Globus pallidus (tissue), 1 donor: Measurements from ENCODE around the gene NSUN2.

Source experiments
- DNase-seq: peaks from one replicate; pipeline ENCODE4 v3.0.0-alpha.2; 2015; ENCODE audit warnings: low spot score

NSUN2 gene

DNA sequence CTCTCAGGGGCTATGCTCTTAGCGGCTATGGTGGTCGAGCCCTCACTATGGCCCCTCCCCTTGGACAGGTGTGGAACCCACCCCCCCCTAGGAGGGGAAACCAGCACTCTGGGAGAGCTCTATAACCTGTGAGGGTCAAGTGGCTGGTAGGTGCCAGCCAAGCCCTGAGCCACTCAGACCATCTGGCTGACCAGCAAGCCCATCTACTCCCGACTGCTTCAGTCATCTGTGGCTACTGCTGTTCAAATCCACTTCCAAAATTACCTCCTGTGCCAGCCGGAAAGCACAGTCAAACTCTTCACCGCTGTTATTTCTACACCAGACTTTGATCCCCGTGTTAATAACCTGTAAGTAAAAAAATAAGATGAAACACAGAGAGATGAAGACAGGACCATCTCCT lies 28.5 kb downstream of the NSUN2 start:
- no peak for DNase-seq

DNA sequence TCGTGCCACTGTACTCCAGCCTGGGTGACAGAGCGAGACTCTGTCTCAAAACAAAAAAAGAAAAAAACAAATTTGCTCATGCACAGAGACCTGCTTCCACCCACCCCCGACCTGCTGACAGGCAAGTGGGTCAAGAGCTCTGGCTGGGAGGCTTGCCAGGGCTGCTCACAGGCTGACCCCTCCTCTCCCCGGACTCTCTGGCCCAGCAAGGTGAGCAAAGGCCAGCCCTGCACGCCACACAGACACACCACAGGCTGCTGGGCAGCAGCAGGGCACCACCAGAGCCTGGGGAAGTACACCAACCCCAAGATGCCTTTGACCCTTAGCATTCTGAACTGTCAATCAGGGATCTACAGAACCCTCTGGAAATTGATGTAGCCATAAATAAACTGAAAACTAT lies 29.2 kb downstream of the NSUN2 start:
- no peak for DNase-seq

DNA sequence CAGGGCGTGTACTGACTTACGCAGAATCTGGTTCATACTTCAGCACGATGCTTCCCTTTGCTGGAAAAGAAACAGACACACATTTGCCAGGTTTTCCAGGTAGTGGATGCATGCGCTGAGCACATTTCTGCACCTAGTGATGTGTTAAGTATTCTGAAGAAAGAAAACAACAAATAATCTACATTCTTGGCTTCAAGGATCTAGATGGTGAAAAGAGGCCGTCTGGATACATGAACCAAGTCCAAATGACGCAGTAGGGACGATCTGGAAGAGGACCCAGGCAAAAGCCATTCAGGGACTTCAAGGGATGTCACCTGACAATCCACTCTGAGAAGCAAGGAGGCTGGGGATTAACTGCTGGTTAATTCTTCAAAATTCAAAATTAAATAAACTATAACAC lies 30.4 kb downstream of the NSUN2 start:
- no peak for DNase-seq

DNA sequence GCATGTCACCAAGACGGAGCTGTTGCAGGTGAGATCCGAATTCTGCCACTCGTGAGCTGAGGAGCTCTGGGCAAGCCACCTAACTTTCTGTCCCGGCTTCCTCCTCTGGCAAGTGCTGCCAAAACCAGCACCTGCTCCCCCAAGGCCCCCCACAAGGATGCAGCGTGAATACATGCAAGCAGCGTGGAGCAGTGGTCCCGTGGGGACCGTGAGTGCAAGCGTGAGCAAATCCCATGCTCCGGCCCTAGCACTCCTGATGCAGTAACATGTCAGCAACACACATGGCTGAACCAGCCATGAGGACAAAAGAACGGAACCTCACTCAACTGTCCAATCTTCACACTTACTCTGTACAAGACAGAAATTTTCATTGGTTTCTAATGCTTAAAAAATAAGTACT lies 31.0 kb downstream of the NSUN2 start:
- DNase-seq: no peak

DNA sequence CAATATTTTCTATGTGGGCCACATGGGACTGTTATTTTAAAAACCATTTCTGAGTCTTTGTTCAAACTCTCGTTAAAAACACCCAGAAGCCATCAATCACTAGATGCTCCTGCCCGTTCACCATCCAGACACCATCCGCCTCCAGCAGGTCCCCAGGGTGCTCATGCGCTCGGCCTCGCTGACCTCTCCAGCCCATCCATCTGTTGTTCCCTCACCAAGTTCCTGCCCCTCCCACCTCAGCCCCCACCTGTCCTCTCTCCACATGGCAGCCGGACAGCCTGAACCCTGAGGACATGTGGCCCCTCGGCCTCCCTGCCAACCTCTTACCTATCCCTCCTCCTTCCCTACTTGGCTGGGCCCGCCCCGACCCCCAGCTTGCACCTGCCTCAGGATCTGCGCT lies 31.6 kb downstream of the NSUN2 start:
- no peak for DNase-seq

DNA sequence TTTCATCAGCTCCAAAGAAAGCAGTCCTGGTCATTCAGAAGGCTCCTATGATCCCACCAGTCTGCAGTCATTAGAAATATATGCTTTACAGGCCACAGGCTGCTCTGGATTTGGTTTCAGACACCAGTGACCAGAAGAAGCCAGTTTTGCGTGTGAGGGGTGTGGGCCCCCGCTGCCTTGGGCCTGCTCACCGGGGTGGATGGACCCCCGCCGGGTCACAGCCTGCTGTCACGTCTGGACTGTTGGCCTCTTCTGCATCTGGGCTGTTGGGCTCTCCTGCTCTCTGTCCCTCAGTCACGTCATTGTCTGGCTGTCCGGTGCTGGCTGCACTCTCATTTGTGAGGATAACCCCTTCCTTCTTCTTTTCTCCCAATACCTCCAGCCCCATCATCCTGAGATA lies 33.1 kb downstream of the NSUN2 start:
- DNase-seq: no peak

DNA sequence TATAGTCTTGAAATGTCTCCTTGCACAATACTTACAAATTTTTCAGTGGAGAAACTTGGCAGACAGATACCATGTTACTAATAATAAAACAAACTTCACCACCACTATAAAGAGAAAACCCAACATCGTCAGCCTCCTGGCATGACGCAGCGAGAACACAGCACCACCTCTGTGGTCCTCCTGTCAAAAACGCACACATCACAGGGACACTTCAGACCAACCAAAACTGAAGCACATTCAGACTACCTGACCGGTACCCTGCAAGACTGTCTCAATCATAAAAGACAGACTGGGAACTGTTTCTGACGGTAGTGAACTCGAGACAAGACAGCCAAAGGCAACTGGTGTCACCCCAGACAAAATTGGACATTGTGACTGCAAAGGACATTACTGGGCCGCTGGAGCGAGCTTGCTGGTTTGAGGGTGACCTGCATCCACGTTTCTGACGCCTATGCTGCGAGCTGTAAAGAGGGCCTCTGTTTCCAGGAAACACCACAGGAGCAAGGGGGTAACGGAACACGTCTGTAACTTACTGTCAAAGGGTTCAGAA lies 34.4 kb downstream of the NSUN2 start:
- DNase-seq: no peak

DNA sequence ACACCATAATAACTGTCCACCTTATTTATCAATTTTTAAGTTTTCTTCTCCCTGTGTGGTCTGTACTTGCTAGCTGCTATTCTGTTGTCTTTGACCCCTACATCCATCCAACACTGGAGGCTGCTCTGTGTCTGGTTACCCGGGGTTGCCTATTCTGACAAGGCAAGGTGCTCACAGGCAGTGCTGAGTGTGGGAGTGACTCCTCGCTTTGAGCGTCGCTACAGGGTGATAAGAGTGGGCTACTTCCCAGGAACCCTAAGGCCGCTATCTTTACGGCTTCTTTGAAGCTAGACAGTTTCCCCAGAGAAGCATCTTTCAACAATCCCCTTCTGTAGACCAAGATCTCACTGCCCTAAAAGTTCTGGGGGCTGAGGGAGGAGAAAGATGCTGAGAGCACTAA lies 35.3 kb downstream of the NSUN2 start:
- DNase-seq: no peak

DNA sequence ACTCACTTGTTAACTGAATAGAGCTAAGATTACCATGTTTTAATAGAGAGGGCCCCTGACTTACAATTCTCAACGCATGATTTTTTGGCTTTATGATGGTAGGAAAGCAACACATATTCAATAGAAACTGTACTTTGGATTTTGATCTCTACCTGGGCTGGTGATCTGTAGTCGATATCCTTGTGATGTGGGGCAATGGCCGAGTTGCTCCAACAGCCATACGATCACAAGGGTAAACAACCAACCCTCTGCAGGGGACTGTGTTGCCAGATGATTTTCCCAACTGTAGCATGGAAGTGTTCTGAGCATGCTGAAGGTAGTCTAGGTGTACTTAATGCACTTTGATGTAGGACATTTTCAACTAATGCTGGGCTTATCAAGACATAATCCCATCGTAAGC lies 36.5 kb downstream of the NSUN2 start:
- DNase-seq: no peak

DNA sequence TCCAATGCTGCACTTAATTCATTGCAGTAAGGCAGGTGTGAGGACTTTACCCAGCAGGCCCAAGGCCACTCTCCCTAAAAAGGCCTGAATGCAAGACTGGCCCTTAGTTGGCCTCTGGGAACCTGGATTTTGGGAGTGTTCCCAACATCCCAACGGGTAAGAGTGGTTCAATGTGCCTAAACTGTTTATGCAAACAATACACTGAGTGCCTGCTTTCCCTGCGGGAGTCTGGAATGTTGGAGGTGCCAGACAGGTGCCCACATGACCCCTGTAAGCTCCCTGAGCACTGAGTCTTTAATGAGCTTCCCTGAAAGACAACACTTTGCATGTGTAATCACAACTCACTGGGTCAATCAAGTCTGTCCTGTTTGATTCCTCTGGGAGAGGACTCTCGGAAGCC lies 37.4 kb downstream of the NSUN2 start:
- DNase-seq: no peak

DNA sequence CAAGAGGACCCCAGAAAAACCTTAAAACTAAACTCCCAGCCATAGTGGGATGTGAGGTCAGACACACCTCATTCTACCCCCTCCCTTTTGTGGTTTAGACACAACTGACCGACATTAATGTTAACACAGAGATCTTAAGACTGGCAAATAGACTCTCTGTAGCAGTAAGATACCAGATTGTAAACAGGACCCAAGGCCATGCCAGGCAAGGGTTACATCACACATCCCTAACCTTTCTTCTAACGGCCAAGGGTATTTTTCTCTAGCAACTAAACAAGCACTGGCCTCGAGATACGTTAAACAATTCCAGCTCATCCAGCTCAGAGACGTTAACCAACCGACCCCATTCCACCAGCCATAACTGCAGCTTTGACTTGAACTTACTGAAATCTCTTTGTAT lies 38.8 kb downstream of the NSUN2 start:
- DNase-seq: no peak

DNA sequence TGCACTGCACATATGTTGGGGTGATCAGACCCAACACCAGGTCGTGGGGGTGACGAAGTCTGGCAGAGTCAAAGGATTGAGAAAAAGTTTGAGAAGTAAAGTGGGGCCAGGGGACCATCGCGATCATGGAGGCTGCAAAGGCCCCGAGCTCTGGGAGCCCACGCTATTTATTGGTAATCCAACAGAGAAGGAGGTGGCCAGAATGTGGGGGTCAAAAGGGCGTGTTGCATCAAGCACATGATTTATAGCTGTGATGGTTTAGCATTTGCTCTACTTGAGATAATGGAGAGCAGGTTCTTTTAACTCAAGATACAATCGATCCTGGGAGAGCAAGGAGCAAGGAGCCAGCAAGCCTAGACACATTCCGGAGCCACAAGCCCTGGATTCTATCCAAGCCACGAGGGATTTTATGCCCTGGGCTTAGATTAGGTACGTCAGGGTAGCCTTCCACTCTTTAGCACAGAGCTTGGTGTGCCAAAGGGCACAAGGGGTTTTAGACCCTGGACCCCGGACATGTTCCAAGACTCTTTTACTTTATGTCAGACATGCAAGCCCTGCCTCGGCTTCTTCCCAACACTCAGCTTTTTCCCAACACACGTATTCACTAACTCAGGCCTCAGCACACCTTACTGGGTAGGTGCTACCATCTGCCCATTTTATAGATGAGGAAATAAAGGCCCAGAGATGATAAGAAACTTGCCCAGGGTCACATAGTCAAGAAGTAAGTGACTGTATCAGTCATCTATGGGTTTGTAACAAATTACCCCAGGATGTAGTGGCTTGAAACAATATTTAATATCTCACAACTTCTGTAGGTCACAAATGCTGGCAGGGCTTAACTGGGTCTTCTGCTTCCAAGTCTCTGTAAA lies 39.5 kb downstream of the NSUN2 start:
- DNase-seq: no peak

DNA sequence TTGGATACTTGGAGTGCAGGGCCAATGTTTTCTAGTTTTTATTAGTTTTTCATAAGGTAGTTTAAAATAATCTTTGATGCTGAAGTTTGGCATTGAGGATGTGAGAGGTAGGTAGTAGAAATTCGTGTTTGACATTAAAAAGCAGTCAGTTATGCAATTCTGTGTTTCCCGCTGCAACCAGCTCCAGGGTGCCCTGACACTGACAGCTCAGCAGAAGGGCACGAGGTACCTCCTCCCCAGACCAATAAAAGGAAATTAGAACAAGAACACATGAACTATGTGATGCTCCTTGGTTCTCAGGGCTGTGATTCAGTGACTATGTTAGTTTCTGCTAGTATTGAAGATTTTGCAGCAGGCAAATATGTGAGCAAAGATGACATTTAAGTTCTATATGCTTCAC lies 40.2 kb downstream of the NSUN2 start:
- no peak for DNase-seq

DNA sequence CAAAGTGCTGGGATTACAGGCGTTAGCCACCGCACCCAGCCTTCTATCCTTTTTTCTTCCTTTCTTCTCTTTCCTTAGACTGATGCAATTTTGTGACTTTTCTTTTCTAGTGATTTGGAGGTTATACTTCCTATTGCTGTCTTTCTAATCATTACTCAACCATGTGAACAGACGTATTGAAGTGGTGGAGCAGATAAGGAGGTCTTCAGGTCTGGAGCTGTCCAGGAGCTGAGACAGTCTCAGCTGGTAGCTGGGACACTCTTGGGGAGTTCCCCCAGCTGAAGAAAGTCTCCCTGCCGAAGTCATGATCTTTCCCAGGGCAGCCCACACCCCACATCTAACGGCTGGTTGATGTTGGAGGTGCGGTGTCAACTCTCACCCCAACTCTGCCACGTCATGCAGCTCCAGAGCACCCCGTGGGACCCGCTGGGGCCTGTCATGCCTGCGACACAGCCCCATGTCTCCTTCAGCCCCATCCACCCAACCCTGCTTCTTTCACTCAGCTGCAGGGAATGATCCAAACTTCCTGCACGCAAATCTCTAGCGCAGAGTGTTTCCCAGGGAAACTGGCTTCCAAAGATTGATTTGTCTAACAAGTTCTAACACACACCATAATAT lies 41.1 kb downstream of the NSUN2 start:
- no peak for DNase-seq

DNA sequence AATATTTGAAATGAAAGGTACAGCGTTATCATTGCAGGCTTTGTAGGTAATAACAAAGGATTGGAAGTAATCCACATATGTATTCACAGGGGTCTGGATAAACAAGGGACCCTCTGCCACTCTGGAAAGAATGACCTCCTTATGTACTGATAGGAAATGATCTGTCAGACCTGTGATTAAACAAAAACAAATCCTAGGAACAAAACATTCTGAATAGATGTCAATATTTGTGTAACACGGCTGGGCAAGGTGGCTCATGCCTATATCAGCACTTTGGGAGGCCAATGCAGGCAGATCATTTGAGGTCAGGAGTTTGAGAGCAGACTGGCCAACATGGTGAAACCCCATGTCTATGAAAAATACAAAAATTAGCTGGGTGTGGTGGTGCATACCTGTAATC lies 42.3 kb downstream of the NSUN2 start:
- DNase-seq: no peak

DNA sequence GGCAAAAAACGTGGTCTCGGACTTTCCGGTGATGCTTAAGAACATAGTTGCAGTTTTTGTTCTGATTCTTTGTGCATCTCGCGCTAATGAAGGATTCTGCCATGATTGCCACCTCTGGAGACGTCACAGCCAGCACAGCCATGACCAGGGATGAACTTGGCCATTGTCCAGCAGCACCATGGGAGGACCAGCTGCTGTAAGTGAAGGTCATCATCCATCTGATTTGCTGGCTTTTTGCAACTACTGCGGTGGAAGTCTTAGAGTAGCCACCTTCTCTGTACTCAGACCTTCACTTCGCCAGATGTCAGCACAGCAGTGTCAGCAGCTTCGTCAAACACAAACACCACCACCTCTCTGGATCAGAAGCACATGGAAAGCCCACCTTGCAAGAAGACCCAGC lies 45.7 kb downstream of the NSUN2 start:
- DNase-seq: no peak

DNA sequence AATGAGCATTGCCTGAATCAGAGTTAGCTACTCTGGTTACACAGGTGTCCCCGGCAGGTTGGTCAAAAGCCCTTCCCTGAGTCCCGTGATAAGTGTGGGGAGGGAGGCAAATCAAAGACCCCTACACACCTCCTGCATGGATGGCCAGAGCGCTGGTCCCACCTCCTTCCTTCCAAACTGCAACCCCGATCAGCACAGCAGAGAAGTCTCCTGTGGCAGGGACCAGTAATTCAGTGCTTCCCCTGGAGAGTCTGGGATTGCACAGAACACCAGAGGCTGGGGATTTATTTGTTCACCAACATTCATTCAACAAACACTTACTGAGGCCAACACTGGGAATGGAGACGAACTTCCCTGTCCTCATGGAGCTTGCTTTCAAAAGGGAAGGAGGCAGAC lies 46.2 kb downstream of the NSUN2 start:
- no peak for DNase-seq

DNA sequence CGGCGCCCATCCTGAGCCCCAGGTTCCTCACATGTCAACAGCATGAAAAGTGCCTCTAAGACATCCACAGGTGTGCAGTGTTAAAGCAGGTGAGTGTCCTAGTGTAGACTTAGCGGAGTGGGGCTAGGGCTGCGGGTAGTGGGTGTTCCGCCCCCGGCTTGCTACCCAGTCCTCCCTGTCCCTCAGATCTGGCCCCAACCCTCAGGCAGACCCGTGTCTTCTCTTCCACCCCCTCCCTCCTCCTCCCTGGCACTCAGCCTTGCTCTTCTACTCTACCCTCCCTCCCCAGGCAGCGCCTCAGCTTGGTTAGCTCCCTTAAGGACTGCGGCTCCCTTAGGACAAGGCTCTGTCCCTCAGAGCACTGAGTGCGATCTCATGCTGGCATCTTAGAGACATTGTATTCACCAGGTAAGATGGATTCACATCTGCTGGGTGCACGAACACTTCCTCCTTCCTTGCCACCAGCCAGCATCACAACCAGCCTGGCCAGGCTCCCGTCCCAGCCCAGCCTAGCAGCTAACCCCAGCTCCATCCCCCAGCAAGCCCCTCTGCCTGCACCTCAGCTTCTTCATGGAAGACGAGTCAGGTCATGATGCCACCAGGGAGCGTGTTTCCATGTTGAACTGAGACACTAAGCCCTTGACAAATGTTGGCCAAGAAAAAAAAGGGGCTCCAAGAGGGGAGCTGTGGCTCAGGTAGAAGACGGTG lies 46.8 kb downstream of the NSUN2 start:
- no peak for DNase-seq

DNA sequence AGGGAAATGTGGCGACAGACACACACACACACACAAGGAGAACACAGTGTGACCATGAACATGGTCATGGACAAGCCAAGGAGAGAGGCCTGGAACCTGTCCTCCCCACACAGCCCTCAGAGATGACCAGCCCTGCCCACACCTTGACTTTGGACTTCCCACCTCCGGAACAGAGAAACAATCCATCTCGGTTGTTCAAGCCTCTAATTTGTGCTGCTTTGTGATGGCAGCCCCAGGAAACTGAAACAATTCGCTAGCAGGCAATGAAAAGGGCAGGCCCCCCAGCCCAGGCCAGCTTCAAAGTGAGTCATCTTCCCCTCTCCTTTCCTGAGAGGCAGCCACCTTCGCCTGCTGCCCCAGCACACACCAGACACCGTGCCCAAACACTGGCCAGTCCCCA lies 47.7 kb downstream of the NSUN2 start:
- DNase-seq: no peak

DNA sequence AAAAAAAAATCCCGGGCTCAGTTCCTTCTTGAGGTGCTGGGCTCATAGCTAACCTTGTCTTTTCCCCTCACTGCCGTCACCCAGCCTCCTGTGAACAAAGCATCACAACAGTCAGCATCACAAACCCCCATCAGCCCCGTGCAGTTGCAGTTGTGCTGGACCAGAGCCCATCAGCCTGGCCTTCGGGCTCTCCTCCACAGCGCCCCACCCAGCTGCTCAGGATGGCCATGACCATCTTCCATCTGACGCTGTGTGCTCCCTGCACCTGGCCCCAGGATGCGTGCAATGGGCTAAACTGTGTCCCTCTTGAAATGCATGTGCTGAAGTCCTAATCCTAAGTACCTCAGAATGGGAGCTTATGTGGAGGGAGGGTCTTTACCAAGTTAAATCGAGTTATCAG lies 48.1 kb downstream of the NSUN2 start:
- DNase-seq: no peak

DNA sequence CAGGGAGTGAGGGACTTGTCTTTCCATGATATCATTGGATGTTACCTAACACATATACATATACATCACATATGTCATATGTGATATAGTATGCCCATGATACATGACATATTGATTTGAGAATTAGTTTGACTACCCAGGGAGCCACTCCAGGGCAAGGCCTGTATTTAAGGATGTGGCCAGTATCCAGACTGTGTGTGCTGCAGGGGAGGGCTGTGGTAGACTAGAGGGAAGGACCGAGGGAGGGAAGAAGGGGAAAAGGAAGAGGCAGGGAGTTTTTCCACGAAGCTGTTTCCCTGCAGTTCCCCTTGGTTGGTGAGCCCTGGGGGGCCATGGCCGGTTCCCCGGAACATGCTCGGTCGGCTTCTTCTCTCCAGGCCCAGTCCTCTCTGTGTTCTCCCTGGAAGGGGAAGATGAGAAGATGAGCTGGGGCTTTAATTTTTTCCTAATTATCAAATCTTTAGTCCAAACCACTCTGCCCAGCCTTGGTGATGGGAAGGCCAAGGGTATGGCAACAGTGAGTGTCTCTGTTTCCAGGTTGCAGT lies 48.7 kb downstream of the NSUN2 start:
- DNase-seq: no peak

DNA sequence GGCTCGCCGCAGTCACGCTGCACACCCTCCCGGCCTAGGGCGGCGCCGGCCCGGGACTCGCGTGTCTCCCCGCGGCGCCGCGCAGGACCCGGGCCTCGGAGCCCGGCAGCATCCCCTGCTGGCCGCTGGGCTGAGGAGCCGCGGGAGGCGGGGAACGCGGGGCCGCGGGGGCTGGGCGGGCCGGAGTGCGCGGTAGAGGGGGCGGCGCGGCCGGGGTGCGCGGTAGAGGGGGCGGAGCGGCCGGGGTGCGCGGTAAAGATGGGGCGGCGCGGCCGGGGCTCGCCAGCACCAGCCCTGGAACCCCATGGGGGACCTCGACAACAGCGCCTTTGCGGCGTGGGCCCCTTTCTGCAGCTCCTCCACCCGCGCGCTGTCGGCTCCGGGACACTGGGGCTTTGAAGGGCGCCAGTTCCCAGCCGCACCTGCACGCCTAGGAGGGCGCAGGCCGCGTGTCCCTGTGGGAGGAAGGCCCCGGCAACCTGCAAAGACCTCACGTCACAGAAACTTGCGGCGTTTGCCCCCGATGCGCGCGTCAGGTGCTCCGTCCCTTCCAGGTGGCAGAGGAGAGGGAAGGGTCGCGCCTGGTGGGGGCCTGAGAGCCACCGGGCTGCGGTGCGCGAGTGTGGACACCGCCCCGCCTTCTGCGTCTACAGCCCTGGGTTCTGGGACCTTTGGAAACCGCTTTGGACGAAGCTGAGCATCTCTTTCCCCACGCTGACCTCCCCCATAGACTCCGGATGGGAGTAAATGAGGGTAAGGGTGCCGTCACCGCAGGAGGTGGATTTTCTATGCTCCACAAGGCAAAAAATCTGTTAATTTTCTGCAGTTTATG lies 49.6 kb downstream of the NSUN2 start:
- peak; percentile 9 for DNase-seq
